Cardiac fibroblast (primary cell): ENCODE measurements around the gene PTPRG.

ENCODE experiments used
- DNase-seq, 2 donors: peaks; one replicate each; pipeline versions ENCODE4 v3.0.0 to v3.0.0-alpha.2; 2010; ENCODE audit warnings: low read depth in 2 of 2
- H3K4me3 ChIP-seq, 2 donors: replicated peaks in 1 of 2; 1 replicate in 1 of 2; 2 replicates in 1 of 2; pipeline ENCODE4 v1.5.1; 2011; ENCODE audit warnings: low read depth in 2 of 2, low read length in 2 of 2, mild to moderate bottlenecking in 2 of 2, moderate library complexity in 1 of 2
- CTCF ChIP-seq: IDR thresholded peaks from one replicate; pipeline ENCODE4 v1.5.1; 2011; ENCODE audit warnings: low read depth, mild to moderate bottlenecking, low read length, inconsistent platforms

The PTPRG gene

GRCh38 chr3:61893840-61894566, 332.6 kb downstream of the PTPRG start:
- no peak for TF ChIP-seq CTCF
- no peak for DNase-seq
- no peak overlapping the region for H3K4me3 ChIP-seq

GRCh38 chr3:61894988-61895935, 333.9 kb downstream of the PTPRG start:
- no peak for TF ChIP-seq CTCF

GRCh38 chr3:61896251-61896650, 334.9 kb downstream of the PTPRG start:
- no peak for DNase-seq
- H3K4me3 ChIP-seq: no peak overlapping the region
- TF ChIP-seq CTCF: no peak

More at GRCh38 chr3:61894988-61895935, 333.9 kb downstream of the PTPRG start:
- peak; percentile 86 to 89 for DNase-seq
- H3K4me3 ChIP-seq: no peak overlapping the region

DNA sequence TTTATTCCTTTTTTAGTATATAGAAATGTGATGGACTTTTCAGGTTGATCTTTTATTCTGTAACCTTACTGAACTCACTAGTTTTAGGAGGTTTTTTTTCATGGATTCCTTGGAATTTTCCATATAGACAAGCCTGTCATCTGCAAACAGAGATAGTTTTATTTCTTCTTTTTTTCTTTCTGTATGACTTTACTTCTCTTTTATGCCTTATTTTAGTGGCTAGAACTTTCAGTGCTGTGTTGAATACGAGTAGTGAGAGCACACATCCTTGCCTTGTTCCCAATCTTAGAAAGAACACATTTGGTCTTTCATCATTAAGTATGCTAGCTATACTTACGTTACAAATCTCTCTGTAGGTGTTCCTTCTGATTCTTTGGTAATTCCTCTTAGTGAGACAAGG, 336.5 kb downstream of the PTPRG start:
- H3K4me3 ChIP-seq: no peak overlapping the region
- TF ChIP-seq CTCF: no peak
- DNase-seq: no peak

- no peak overlapping the region for H3K4me3 ChIP-seq
- TF ChIP-seq CTCF: no peak
- no peak for DNase-seq
Measured at GRCh38 chr3:61899700-61900462, 338.5 kb downstream of the PTPRG start.

GRCh38 chr3:61901496-61901895, 340.1 kb downstream of the PTPRG start:
- no peak for DNase-seq
- no peak overlapping the region for H3K4me3 ChIP-seq
- no peak for TF ChIP-seq CTCF
